HUES64 (cell line): ENCODE data around the gene SYNPR. TPM values are rescaled to one million over a fixed set of nuclear protein-coding genes. Genes with fewer than 3 reads are reported as not detected.

Experiments used
- H3K27ac ChIP-seq: 2 replicates; pipeline ENCODE4 v1.7.0; 2013; ENCODE audit warnings: low read depth, low read length, inconsistent platforms
- H3K27me3 ChIP-seq: 2 replicates; pipeline ENCODE4 v1.6.1; 2013; ENCODE audit warnings: mild to moderate bottlenecking, low read length; ENCODE audit not compliant: insufficient read depth
- H3K36me3 ChIP-seq: 2 replicates; pipeline ENCODE4 v1.6.1; 2013; ENCODE audit warnings: mild to moderate bottlenecking, low read length; ENCODE audit not compliant: insufficient read depth
- H3K4me1 ChIP-seq: 2 replicates; pipeline ENCODE4 v1.6.1; 2013; ENCODE audit warnings: mild to moderate bottlenecking, low read length, moderate library complexity; ENCODE audit not compliant: insufficient read depth
- H3K4me3 ChIP-seq: 2 replicates; pipeline ENCODE4 v1.5.1; 2013; ENCODE audit warnings: mild to moderate bottlenecking, low read length, moderate library complexity
- H3K9ac ChIP-seq: 2 replicates; pipeline ENCODE4 v1.6.1; 2013; ENCODE audit warnings: mild to moderate bottlenecking, low read depth, low read length
- H3K9me3 ChIP-seq: 2 replicates; pipeline ENCODE4 v1.6.1; 2013; ENCODE audit warnings: low read depth, low read length; ENCODE audit not compliant: insufficient read depth
- WGBS: fragments of 150-250, 120-280 bp; methylation state at CpG from one replicate; pipeline ENCODE4 v1.1.7; 2013; ENCODE audit warnings: missing lambda C conversion rate; 5-methylcytosine and 5-hydroxymethylcytosine counted together
- polyA plus RNA-seq, 2 experiments: library from polyadenylated mRNA; stranded (reverse); fragments of 50-300 nt; gene quantifications; one replicate each; pipeline ENCODE4 v1.2.3, GENCODE V29; 2013

The SYNPR gene
- polyA plus RNA-seq (2013, experiment 1 of 2): not detected
- polyA plus RNA-seq (2013, experiment 2 of 2): 0.32 TPM

DNA sequence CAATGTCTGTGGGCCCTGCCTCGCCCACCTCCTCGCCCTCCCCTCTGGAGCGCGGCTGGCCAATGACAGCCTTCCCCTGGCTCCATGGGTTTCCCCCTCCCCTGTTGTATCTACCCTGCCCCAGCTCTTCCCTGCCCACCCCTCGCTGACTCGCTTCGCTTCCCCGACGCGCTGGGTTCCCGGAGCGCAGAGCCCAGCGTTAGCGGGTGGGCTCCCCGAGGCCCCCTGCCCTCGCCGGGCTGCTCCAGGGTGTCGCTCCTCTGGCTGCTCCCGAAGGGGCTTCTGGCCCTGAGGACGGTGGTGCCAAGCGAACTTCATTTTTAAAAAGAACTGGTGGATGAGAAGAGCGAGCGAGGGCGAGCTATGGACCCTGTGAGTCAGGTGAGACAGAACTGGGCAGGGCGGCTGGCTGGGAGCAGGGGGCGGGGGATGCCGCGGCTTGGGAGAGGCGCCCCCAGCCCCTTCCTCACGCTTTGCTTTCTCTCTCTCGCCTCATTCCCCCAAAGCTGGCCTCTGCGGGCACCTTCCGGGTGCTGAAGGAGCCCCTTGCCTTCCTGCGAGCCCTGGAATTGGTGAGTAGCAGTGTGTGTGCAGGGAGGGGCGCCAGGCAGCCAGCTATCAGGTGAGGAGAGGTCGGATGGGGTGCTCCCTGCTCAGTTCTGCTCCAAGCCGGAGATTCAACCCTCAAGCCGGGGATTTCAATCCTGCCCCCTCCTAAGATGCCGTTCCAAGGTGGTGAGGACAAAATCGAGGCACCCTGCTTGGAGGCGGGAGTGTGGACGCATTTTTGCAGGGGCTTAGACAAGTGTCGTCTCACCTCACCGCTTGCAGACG, at the start of gene SYNPR:
Gene SYNPR, plus strand, starts transcription at position 138 of the 834 bp plus-strand sequence.
- Histone ChIP-seq H3K27ac (no peak within 1 kb of the TSS), H3K27me3 (peaks cover 61% of the 10 kb centered on the region), H3K36me3 (no peaks in the 10 kb centered on the region), H3K4me1 (no peaks in the 10 kb centered on the region), H3K9ac (no peak within 1 kb of the TSS; the same call in 1 of the 2 replicates), H3K4me3 (peak within 1 kb of the TSS; percentile 67), H3K9me3 (no peaks in the 10 kb centered on the region)
- 1% methylated on average over 45 of the region's 45 CpGs for WGBS

DNA sequence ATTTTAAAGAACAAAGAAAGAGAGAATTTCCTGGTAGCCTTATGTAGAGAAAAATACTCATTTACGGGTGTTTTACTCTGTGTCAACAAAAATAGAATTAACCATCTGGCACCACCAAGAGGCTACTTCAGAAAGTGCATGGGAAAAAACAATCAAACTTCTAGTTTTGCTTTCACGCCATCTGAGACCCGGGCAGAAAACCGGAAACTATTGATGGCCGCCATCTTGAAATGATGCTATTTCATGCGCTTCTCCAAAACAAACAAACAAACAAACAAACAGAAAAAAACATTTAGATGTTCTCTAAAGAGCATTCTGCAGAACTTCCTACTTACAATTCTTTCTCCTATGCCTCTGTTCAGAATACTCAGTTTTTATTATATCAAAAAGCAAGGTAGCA, 49.4 kb upstream of the SYNPR start:
- 38% methylated on average over 6 of the region's 6 CpGs for WGBS
- Histone ChIP-seq H3K36me3 (no peaks in the 10 kb centered on the region), H3K4me3 (no peak overlapping the region)

DNA sequence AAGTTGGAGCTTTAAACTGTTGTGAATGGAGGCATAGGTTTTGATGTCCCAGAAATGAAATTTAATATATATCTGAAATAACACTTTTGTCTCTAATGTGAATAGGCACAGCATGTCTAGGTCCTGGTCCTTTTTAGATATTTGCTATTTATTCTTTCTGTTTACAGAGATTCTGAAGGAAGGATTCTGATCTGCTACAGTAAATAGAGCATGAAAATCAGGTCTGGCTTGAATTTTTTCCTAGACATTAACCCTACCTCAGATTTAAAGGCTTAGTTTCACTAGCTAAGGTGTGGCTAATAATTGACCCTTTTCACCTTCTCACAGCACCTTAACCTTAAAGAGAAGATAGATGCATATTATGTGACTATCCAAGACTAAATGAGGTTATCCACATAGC, 48.0 kb upstream of the SYNPR start:
- H3K9me3 ChIP-seq: no peaks in the 10 kb centered on the region
- no peaks in the 10 kb centered on the region for H3K27me3 ChIP-seq
- peaks cover 17% of the 10 kb centered on the region for H3K4me1 ChIP-seq
- H3K36me3 ChIP-seq: no peaks in the 10 kb centered on the region
- H3K9ac ChIP-seq: no peak overlapping the region
- H3K27ac ChIP-seq: no peak overlapping the region
- H3K4me3 ChIP-seq: no peak overlapping the region

More for the DNA sequence above, 49.4 kb upstream of the SYNPR start:
- no peaks in the 10 kb centered on the region for H3K9me3 ChIP-seq
- H3K27ac ChIP-seq: no peak overlapping the region
- H3K27me3 ChIP-seq: no peaks in the 10 kb centered on the region
- H3K4me1 ChIP-seq: peaks cover 17% of the 10 kb centered on the region
- H3K9ac ChIP-seq: no peak overlapping the region

GRCh38 chr3:63231643-63232042, 46.5 kb upstream of the SYNPR start:
- no peak overlapping the region for H3K9ac ChIP-seq
- H3K4me1 ChIP-seq: peaks cover 17% of the 10 kb centered on the region
- WGBS: 96% methylated on average over 2 of the region's 2 CpGs
- H3K27me3 ChIP-seq: no peaks in the 10 kb centered on the region
- no peaks in the 10 kb centered on the region for H3K9me3 ChIP-seq
- no peak overlapping the region for H3K27ac ChIP-seq
- no peaks in the 10 kb centered on the region for H3K36me3 ChIP-seq
- H3K4me3 ChIP-seq: no peak overlapping the region

DNA sequence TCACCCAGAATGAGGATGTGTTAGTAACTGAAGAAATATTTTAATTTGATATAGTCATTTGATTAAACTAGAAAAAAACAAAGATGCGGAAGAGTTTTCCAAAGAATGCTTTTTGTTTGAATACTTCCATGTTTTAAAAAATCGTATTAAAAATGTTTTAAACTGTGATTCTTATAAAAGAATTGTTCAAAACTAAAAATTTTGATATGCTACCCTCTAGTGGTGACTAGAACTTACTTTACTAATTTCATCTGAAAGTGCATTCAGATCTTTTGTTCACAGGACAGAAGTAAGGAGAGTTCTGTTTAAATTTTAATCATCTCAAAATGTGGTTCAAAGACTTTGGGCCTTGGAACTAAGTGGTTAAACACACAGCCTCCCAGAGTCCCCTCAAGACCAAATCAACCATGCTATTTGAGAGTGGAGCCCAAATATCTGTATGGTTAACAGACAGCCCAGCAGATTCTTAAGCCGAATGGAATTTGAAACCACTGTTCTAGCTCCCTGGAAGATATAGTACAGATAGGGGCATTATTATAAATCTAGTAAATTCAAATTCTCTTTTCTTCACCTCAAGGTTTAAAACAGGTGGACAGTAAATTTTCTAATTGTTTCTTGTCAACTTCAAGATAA, 45.2 kb upstream of the SYNPR start:
- Histone ChIP-seq H3K27ac (no peak overlapping the region), H3K36me3 (no peaks in the 10 kb centered on the region), H3K27me3 (no peaks in the 10 kb centered on the region), H3K4me1 (peaks cover 7% of the 10 kb centered on the region), H3K4me3 (no peak overlapping the region), H3K9ac (no peak overlapping the region), H3K9me3 (no peaks in the 10 kb centered on the region)
- WGBS: 70% methylated on average over 2 of the region's 3 CpGs

- Histone ChIP-seq H3K9me3 (no peaks in the 10 kb centered on the region), H3K36me3 (no peaks in the 10 kb centered on the region), H3K27ac (no peak overlapping the region), H3K27me3 (no peaks in the 10 kb centered on the region), H3K4me1 (no peaks in the 10 kb centered on the region), H3K9ac (no peak overlapping the region), H3K4me3 (no peak overlapping the region)
- 94% methylated on average over 4 of the region's 5 CpGs for WGBS
Measured at GRCh38 chr3:63240381-63240902, 37.7 kb upstream of the SYNPR start.

GRCh38 chr3:63242124-63242523, 36.0 kb upstream of the SYNPR start:
- no peaks in the 10 kb centered on the region for H3K4me1 ChIP-seq
- no peak overlapping the region for H3K9ac ChIP-seq
- no peaks in the 10 kb centered on the region for H3K27me3 ChIP-seq
- H3K36me3 ChIP-seq: no peaks in the 10 kb centered on the region
- H3K27ac ChIP-seq: no peak overlapping the region
- no peak overlapping the region for H3K4me3 ChIP-seq
- H3K9me3 ChIP-seq: no peaks in the 10 kb centered on the region
- WGBS: 87% methylated on average over 2 of the region's 2 CpGs

DNA sequence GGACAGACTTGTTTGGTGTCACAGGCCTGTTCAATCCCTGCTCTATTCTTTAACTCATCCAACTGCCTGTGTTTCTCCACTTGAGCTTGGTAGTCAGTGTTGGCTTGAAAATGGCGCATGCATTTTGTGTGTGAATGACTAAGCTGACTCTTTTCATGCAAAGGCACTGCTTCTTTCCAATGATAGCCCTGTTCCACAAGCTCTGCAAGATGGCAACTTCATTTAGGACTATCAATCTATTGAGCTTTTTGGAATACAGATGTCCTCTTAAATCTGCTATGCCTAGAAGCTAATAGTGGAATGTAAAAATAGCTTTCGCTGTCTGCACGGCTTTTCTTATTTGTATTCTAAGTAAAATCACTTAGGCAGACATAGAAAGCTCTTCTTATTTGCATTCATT, 33.6 kb upstream of the SYNPR start:
- no peak overlapping the region for H3K27ac ChIP-seq
- no peak overlapping the region for H3K9ac ChIP-seq
- H3K9me3 ChIP-seq: no peaks in the 10 kb centered on the region
- no peaks in the 10 kb centered on the region for H3K36me3 ChIP-seq
- H3K4me3 ChIP-seq: no peak overlapping the region
- H3K4me1 ChIP-seq: peaks cover 4% of the 10 kb centered on the region; the same call in 1 of the 2 replicates
- no peaks in the 10 kb centered on the region for H3K27me3 ChIP-seq
- WGBS: 98% methylated on average over 3 of the region's 3 CpGs

GRCh38 chr3:63245726-63246241, 32.3 kb upstream of the SYNPR start:
- Histone ChIP-seq H3K27ac (no peak overlapping the region), H3K9ac (no peak overlapping the region), H3K27me3 (no peaks in the 10 kb centered on the region), H3K36me3 (no peaks in the 10 kb centered on the region), H3K4me3 (no peak overlapping the region), H3K4me1 (peaks cover 4% of the 10 kb centered on the region; the same call in 1 of the 2 replicates), H3K9me3 (no peaks in the 10 kb centered on the region)
- WGBS: no CpG with 5 or more reads among the region's 1 CpG

DNA sequence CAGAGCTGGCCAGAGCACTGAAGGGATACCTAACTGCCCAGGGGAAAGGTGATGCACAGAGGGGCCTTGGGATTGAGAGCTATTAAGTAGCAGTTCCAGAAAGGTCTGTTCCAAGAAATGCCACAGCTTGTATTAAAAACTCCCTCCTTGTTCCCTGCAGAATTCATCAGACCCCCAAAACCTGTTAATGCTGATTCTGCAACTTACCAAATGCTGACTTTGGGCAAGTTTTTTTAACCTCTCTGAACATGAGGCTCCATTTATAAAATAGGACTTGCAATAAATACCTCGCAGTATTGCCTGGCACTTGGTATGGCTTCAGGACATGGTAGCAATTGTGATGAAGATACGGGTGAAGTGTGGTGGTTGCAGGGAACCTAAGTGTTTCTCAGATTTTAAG, 30.1 kb upstream of the SYNPR start:
- no peak overlapping the region for H3K9ac ChIP-seq
- H3K27me3 ChIP-seq: no peaks in the 10 kb centered on the region
- H3K4me1 ChIP-seq: peaks cover 4% of the 10 kb centered on the region; the same call in 1 of the 2 replicates
- H3K36me3 ChIP-seq: no peaks in the 10 kb centered on the region
- H3K27ac ChIP-seq: no peak overlapping the region
- 48% methylated on average over 2 of the region's 2 CpGs for WGBS
- H3K4me3 ChIP-seq: no peak overlapping the region
- no peaks in the 10 kb centered on the region for H3K9me3 ChIP-seq

- Histone ChIP-seq H3K9ac (no peak overlapping the region), H3K27me3 (no peaks in the 10 kb centered on the region), H3K4me3 (no peak overlapping the region), H3K36me3 (no peaks in the 10 kb centered on the region), H3K9me3 (no peaks in the 10 kb centered on the region), H3K4me1 (peaks cover 4% of the 10 kb centered on the region; the same call in 1 of the 2 replicates), H3K27ac (no peak overlapping the region)
- WGBS: 82% methylated on average over 6 of the region's 7 CpGs
Measured at GRCh38 chr3:63251499-63251898, 26.6 kb upstream of the SYNPR start.
